ENCODE data around the gene DNPEP.
A peak's percentile ranks its signal among the peaks of the same experiment; 100 is the strongest.
"Not testable (repeated sequence)": the region's sequence is repeated elsewhere in the genome, so short reads cannot be mapped to it uniquely, and the experiment has no call there.

The DNPEP gene

DNA sequence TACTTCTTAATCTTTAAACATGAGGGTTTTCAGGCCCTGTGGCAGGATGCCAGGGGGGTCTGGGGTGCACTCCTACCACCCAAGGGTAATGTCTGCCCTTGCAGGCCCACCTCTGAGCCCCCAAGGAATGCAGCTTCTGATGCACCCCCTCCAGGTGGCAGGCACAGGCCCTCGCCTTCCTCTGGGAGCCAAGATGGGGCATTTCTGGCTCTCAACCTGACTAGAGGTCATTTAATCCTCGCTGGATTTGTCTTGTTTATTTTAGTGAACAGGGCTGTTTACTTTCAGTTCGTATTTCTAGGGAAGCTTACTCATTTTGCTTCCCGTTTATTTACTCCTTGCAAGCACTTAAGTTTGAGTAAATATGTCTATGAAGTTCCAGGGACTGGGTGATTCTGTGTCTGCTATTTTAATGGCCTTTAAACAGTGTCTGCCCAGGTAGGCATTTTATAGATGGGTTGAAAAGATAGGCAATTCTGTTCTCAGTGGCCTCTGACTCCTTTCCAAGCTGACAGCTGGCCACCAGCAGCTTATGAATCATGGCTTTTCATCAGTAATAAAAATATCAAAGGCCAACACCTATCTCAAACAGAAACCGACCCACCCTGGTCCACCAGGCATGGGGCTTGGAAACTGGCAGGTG lies 11.1 kb upstream of the DNPEP start:
- DNase-seq = no peak

DNA sequence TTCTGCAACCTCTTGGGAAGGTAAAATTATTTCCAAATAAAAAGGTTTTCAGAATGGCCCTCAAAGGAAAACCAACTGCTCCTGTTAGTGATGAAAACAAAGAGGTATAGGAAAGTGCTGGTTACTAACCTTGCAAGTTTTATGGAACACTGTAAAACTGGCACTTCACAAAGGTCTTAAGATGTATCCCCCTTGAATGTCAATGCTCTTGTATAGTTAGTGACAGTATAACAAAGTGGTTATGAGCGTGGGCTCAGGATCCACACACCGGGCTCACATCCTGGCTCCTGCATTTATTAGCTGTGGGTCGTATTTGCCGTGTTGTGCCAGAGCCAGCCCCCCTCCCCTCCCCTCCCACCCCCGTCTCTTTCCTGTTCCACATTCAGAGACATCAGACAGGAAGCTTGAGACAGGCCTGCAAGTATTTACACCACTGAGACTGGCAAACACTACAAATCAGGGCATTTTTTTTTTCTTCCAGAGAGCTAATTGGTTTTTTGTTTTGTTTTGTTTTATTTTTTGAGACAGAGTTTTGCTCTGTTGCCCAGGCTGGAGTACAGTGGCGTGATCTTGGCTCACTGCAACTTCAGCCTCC lies 9.2 kb upstream of the DNPEP start:
- DNase-seq = no peak

- DNase-seq = no peak
Observed at GRCh38 chr2:219395609-219396008, 7.9 kb upstream of the DNPEP start.

DNA sequence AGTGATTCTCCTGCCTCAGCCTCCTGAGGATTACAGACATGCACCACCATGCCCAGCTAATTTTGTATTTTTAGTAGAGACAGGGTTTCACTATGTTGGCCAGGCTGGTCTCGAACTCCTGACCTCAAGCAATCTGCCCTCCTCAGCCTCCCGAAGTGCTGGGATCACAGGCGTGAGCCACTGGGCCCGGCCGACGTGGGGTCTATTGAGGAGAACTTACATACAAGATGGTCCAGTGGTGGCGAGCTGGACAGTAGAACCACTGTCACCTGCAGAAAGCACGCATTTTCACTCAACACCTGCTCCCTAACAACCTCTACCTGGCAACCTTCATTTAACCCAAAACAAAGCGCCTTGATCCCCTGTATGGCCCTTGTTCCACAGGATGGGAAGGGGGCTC lies 7.3 kb upstream of the DNPEP start:
- DNase-seq = not testable (repeated sequence)

GRCh38 chr2:219392754-219393153 lies 5.0 kb upstream of the DNPEP start:
- DNase-seq = no peak

DNA sequence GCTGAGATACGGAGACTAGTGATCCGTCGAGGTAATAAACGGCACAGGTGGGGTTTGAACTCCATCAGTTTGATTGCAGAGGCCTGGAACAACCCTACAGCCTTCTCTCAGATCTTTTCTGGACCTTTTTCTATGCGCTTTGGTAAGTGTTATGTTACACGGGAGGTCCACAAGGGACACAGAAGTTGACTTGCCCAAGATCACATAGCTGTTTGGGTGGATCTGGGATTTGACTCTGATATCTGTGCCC lies 1.1 kb upstream of the DNPEP start:
- DNase-seq = no peak

- DNase-seq = peak; percentile 98
Observed at GRCh38 chr2:219388121-219388906, 602 bp upstream of the DNPEP start.

DNA sequence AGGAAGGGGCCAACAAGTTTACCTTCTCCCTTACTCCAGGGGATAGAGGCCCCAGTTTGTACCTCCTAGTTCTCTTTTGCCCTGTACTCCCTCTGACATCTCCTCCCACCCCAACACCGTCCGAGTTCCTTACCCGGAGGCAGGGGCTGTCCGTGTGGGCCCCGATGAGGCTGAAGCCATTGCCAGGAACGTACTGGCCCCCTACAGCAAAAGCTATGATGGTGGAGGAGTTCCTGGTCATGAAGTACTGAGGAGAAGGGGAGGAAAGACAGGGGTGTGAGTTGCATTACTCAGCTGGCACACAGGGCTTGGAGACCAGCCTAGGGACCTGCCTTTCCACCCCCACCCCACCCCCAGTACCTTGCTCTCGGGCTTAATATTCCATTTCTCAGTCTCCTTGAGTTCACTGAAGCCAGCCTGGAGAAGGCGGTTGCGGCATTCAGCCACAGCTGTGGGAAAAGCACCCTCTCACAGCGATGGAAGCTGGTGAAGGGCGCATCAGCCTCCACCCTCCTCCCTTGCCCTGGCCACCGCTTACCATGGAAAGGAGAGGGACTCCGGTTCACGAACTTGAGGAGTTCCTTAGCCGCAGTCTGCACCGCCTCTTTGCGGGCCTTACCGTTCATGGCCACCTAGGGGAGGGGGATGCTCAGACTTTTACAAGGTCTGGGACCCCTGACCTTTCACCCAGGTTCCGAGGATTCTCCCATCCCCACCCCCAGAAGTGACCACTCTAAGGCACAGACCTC lies 1.0 kb downstream of the DNPEP start:
- DNase-seq = no peak

GRCh38 chr2:219385958-219386520 lies 1.7 kb downstream of the DNPEP start:
- DNase-seq = no peak

- no peak for DNase-seq
Observed at GRCh38 chr2:219384859-219385258, 2.9 kb downstream of the DNPEP start.

GRCh38 chr2:219384083-219384713 lies 3.5 kb downstream of the DNPEP start:
- DNase-seq = no peak

DNA sequence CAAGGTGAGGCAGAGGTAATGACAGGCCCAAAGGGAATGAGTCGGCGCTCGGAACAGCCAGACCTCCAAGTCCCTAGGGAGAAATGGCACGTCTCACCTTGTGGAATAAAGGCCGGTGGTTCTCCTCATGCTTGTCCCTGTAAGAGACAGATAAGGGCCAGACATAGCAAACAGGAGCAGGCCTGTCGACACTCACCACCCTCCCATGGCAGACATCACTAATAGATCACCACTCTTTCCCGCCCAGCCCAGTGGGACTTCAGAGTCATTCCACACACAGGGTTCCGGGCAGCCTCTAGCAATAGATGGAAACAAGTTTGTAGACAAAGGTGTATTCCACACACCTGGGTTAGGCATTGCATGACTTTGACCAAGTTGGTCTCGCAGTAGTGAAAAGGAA lies 6.3 kb downstream of the DNPEP start:
- no peak for DNase-seq

DNA sequence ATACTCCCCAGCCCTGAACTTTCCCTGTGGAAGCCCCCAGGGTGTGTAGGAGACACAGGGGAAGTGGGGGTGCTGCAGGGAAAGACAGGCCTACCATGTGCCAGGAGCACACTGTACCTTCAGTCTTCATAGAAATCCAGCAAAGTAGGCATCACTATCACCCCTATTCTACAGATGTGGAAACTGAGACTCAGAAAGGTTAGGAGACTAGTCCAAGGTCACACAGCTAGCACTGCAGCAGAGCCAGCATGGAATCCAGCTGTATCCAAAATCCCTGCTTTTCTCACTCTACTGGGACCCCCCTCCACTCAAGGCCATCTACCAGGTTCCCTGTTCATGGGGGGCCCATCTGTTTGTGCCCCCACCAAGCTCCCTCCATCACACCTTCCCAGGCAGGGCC lies 6.8 kb downstream of the DNPEP start:
- DNase-seq = no peak

- DNase-seq = no peak
Observed at GRCh38 chr2:219378163-219378851, 9.4 kb downstream of the DNPEP start.

- no peak for DNase-seq
Observed at GRCh38 chr2:219369447-219369861, 18.3 kb downstream of the DNPEP start.

DNA sequence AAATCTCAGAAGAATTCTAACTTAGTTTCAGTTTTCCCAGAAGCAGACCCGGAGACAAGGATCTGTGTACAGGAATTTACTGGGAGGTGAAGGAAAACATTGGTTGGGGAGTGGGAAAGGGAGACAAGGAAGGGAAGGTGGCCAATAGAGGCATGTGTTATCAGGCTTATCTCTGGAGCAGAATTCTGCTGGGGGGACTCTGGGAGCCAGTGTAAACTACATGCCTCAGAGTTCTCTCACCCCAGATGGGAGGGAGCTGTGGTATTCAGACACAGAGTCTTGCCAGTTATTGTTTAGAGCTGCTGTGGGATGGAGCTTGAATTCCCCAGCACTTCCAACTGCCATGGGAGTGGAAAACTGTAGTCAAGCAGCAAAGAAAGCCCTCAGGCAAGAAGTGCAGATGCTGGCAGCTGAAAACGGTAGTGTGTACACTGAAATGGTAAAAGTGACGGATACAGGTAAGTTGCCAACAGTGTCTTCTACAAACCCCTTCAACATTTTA lies 19.0 kb downstream of the DNPEP start:
- DNase-seq = no peak

GRCh38 chr2:219362524-219363164 lies 25.1 kb downstream of the DNPEP start:
- DNase-seq = peak; percentile 88

- DNase-seq = no peak
Observed at GRCh38 chr2:219362072-219362471, 25.6 kb downstream of the DNPEP start.

DNA sequence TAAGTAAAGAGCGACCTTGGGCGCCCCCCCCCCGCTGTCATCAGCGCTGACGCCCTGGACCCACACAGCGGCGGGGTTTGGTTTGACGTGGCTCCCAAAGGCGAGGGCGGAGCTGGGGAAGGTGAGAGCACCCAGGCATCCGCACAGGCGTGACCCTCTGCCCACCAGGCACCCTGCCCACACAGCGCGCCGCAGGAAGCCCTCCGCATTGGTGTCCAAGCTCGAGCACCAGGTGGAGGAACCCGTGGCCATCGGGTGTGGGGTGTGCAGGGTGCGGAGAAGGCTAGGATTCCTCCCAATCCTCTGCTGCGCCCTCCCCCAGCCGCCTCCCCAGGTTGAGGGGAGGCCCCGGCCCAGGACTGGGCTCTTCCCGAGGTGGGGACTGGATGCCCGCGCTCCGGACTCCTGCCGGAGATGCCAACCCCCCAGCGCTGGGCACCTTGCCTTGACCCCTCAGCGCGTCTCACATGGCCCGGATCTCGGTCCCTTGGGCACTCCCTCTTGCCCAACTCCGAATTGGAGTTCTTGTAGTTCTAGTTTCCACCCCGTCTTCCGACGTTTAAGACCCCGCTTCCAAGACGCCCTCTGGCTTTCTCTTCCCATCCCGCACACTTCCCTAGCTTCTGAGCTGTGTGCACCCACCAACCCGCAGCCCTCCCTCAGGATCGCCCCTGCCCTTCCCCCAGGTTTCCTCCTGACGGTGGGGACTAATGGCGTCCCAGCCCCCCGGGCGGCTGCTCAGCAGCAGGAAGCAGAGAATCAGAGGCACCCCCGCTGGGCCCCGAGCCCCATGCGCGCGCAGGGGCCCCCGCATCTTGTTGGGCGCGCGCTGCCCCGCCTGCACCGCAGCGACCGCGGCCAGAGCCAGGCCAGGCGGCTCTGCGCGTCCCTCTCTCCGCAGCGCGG lies 29.3 kb downstream of the DNPEP start:
- no peak for DNase-seq

- no peak for DNase-seq
Observed at GRCh38 chr2:219356834-219357233, 30.9 kb downstream of the DNPEP start.

GRCh38 chr2:219354582-219354981 lies 33.1 kb downstream of the DNPEP start:
- DNase-seq = no peak
